NCI-H526 (cell line): ENCODE results near the gene GBGT1.
A peak's percentile ranks its signal among the peaks of the same experiment; 100 is the strongest.

ENCODE experiments used
- DNase-seq, 2 experiments: peaks; one replicate each; lab custom pipeline; 2025; lab: John Stamatoyannopoulos, UW

The GBGT1 gene

DNA sequence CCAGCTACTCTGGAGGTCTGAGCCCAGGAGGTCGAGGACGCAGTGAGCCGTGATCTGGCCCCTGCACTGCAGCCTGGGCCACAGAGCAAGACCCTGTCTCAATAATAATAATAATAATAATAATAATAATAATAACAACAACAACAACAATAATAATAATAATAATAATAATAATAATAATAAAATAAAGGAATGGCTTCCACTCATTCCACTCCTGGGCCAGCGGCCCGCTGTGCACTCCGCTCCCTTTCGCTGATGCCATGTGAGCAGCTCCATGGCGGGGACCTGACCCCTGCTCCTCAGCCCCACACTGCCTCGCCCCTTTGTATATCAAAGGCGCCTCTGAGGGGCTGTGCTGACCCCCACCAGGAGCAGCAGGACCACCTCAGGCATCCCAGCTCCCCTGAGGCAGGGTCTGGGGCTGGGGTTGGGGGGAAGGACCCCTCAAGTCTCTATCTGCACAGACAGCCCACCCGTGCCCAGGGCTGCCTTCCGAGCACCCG, 20.0 kb downstream of the GBGT1 start:
- DNase-seq, result no peak

GRCh38 chr9:133142684-133143622, 20.8 kb downstream of the GBGT1 start:
- peak in 1 of 2 experiments; percentile 57 for DNase-seq

DNA sequence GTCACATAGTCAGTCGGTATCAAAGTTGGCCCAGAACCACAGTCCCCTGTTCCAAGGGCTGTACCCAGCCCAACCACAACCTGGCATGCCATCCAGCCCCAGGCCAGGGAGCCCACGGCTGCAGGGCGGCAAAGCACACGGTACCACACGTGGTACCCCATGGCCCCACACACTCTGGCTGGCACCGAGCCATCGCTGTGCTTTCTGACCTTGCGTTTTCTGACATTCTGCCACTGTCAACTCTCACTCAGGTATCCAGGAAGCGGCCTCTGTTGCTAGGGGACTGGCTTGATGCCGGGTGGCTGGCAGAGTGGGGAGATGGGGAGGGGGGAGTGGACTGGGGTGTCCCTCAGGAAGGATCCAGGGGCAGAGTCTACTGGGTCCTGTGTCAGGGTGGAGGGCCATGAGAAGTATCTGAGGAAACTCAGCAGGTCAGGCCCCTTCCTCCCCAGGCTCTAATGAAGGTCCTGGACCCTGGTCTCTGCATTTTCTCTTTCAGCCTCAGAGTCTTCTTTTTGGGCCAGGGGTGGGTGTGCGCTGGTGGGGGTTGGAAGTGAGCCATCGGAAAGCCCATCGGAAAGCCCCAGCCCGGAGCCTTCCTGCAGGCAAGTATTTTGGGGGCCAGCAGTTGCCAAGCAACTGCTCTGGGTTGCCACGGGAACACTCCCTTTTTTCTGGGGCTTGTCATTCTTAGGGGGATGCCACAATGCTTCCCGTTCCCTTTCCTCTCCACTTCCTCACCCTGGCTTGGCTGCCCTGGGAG, 21.7 kb downstream of the GBGT1 start:
- no peak for DNase-seq

DNA sequence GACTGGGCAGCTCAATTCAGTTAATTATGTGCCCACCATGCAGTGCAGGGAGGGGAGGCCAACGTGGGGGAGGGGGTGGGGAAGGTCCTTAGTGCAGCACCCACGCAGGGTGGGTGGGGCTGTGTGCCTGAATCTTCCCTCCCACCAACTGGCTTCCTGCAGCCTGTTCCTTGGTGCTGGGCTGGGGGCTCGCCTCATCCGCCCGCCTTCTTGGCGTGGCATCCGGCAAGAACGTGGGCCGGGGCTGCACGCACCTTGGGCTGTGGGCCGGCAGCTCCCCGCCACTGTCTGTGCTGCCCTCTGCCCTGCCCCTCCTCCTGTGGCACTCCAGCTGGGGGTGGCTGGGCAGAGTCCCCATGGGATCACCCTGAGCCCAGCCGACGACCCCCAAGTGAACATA, 23.1 kb downstream of the GBGT1 start:
- no peak for DNase-seq

DNA sequence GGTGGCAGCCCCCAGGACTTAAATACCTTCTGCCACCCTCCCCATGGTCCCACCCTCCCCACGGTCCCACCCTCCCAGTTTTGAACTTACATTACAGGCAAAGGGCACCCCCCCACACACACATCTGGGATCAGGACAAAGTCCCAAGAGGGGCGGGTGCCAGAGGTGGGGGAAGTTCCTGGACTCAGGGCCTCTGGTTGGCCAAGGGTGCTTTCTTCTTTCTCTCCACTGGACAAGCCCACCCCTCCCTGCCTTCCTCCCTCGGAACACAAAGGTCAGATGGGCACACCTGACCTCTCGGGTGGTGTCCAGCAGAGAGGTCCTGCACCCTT, 23.6 kb downstream of the GBGT1 start:
- DNase-seq, result no peak

- no peak for DNase-seq
These were observed 24.2 kb downstream of the GBGT1 start for GRCh38 chr9:133139246-133140173.

DNA sequence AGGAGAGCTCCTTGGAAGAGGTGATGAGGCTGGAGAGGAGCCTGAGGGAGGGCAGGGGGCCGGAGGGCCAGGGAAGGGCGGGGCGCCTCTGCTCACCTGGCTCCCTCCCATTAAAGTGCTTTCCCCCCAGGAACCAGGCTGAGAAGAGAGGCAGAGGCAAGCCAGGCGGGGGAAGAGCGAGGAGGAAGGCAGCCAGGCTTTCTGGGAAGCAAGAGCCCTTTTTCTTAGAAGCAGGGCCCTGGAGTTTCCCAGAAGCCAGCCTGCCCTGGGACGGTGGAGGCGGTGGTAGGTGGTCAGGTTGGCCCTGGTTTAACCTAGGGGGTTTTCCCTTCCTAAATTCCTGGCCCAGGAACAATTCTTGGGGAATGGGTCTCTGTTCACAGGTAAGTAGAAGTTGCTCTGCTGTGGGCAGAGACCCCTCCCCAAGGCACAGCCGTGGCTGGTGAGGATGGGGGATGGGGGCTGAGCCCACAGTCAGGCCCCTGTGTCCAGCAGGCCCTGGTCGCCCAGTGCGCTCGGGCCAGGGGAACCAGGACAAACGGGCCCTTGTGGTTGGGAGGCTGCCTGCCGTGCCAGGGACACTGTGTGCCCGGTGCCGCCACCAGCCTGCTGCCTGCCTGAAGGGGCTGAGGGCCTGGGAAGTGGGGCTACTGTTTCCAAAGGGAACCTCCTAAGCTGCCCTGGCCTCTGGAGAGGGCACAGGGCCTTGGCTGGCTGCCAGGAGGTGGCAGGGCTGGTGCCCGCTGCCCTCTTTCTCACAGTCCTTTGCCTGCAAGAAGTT, 26.1 kb downstream of the GBGT1 start:
- DNase-seq, result no peak

- no peak for DNase-seq
These were observed 28.5 kb downstream of the GBGT1 start for GRCh38 chr9:133135146-133135745.

GRCh38 chr9:133134388-133135145, 29.1 kb downstream of the GBGT1 start:
- DNase-seq, result no peak

GRCh38 chr9:133133681-133134387, 29.9 kb downstream of the GBGT1 start:
- DNase-seq, result peak; percentile 18 to 34

DNA sequence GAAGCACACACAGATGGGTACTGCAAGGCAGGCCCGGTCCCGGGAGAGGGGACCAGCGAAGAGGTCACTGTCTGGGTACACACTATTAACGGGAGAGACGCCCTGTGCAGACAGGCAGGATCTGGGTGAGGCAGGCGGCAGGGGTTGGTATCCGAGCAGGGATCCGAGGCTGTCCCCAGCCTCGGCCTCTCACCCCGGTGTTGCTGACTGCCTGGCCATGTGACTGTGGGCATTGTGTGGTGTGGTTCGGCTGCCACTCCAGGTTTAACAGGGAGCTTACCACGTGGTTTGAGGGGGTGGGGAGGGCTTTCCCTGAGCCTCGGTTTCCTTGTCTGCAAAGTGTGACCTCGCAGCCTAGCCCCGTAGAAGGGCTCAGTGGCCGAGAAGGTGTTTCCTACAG, 31.5 kb downstream of the GBGT1 start:
- no peak for DNase-seq

DNA sequence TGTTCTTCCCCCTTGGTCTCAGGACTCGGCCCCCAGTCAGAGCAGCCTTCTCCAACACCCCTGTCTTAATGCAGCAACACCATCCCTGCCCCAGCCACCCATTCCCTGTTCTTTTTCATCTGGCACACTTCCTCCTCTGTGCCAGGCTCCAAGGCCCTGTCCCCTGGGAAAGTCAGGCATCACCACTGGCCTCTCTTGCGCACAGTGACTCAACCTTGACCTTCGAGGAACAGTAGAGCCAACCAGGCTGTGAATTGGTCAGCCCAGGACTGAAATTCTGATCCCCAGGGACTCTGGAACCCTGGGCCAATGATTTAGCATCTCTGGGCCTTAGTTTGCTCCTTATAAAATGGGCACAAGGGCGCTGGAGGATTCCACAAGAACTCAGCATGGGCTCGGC, 32.2 kb downstream of the GBGT1 start:
- DNase-seq, result no peak

DNA sequence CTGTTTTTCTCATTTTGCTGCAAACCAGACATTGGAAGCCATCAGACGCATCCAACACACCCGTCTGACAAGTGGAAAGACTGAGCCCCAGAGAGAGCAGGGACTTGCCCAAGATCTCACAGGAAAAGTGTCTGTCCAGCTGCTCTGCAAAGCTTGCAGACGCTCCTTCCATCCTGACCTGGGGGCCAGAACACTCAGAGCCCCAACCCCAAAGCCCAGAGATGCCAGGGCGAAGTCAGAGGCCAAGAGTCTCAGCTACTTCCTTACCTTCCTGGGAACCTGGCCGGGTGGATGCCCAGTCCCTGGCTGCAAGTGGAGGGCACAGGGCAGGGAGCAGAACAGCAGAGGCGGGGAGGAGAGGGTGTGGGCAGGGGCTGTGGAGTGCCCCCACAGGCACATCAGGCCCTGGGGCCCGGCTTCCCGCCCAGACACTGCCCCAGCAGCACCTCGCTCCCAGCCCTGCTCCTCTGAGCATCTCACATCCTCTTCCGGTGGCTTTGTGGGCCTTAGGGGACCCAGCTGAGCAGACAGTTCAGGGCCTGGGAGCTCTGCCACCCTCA, 32.9 kb downstream of the GBGT1 start:
- no peak for DNase-seq

DNA sequence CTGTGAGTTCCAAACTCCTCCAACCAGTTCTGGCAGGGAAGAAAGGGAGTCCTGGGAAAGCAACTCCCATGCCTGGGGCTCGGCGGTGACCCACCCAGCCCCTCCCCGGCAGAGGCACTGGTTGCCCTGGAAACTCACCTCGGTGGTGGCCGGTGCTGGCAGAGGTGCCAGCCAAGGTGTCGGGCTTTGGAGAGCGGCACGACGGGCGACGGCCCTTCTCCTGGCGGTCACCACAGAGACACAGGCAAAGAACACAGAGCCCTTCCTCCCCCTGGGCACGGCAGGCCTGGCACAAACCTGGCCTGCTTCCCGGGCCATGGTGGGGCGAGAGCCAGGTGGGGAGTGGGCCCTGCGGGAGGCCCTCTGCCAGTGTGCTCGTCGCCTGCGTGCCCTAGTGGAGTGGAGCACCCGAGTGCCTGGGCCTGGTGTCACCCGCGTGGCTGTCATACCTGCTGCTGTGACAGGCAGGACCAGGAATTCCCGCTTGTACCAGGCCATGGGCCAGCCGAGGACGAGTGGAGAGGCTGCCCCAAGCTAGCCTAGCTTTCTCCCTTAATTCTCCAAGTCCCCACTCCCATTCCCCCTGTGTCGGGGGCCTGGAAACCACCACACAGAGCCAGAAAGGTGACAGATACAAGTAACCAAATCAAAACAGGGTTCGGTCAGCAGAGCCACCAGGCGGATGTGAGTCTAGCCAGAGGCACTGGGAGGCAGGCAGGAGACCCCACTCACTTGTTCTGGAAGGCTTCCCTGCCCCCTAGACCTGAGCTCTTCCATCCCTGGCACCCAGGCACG, 34.5 kb downstream of the GBGT1 start:
- DNase-seq, result no peak

DNA sequence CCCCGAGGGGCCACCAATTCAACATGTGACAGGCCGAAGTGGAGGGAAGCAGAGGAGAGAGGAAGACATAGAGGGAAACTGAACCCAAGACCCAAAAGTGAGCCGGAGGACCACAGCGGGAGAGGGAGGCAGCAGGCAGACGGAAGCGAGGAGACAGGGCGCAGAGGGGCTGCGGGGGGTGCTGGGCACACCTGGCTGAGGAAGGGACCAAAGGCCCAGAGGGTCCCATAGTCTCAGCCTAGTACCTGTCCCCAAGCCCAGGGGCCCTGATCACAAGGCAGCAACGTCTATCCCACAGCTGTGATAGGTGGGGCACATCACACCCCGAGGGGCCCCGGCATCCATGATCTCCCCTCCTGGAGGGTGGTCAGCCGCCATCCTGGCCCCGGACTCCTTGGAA, 35.6 kb downstream of the GBGT1 start:
- no peak for DNase-seq

GRCh38 chr9:133127340-133127981, 36.3 kb downstream of the GBGT1 start:
- no peak for DNase-seq

DNA sequence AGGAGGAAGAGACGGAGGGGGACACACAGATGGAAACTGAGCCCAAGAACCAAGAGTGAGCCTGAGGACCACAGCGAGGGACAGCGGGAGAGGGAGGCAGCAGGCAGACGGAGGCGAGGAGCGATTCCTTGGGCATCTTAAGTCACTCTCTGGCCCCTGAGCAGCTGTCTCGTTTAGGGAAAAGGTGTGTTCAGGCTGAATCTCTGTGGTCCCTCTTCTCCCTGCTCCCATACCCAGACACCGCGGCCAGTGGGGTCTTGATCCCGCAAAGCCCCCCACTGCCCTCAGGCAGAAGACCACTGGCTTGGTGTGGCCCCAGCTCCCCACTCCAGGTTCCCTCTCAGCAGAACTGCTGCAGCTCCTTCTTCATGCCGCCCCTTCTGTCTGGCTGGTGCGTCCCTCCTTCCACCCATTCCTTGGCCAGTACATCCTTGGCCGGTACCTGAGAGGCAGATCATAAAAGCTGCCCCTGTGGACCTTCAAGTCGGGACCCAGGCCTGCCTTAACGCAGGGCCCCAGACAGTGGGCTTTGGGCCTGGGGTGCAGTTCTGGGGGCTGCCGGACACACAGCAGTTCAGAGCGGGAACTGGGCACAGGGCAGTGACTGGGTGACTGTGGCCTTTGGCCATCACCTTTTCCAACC, 36.9 kb downstream of the GBGT1 start:
- no peak for DNase-seq
